Right lung (tissue), 5 donors: ENCODE measurements around the gene HNRNPK. TPM values are rescaled to one million over a fixed set of nuclear protein-coding genes. Genes with fewer than 3 reads are reported as not detected.
"Not testable (repeated sequence)": the region's sequence is repeated elsewhere in the genome, so short reads cannot be mapped to it uniquely, and the experiment has no call there.

Experiments used
- DNase-seq, 2 donors: peaks; one replicate each; pipeline ENCODE4 v3.0.0-alpha.2; 2013
- polyA plus RNA-seq, 5 donors: library from polyadenylated mRNA; unstranded; fragments of 120-200 nt; gene quantifications; one replicate each; pipeline versions ENCODE4 v1.2.1 to v1.2.3, GENCODE V29; 2013; ENCODE audit warnings: inconsistent platforms in 1 of 5, low replicate concordance in 1 of 5; ENCODE audit not compliant: insufficient read length in 5 of 5, insufficient read depth in 1 of 5

The HNRNPK gene
- polyA plus RNA-seq, 5 donors = 760 to 975 (median 894) TPM

DNA sequence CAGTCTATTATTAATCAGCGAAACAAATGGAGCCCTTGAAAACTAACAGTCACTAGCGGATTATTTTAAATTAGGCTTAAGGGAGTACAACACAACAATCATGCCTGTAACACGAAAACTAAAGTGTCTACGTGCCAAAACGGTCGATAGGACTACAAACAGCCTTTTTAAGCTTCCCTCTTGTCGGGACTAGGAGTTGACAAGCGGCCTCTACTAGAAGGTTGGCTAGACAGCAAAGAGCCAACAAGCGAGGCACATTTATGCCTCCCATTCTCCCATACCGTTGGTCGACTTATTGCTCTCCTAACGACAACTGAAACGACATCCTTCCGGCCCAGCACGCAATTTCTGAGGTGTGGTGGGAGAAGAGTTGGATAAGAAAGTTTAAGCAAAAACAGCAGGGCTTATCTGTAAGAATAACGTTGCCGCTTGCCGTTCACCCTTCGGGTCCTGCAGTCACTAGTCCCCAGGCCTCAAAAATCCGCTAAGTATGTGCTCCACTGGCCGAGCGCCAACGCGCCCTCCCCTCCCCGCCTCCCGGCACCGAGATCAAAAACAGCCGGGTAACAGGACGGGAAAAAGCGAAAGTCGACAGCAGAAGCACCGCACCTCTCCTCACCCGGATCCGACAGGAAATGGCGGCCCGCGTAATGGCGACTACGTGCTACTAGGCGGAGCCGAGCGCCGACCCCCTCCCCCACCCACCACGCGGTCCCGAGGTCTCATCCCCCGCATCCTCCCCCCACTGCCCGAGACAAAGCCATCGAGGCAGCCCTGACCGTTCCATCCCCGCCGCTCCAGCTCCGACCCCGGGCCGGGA is 813 bp downstream of the HNRNPK start:
- peak; percentile 82 for DNase-seq

GRCh38 chr9:83977196-83977595 is 2.8 kb downstream of the HNRNPK start:
- DNase-seq = no peak

GRCh38 chr9:83976372-83976771 is 3.6 kb downstream of the HNRNPK start:
- DNase-seq = no peak

- DNase-seq = no peak
These were observed 4.7 kb downstream of the HNRNPK start for GRCh38 chr9:83975300-83975699.

GRCh38 chr9:83972286-83972685 is 7.7 kb downstream of the HNRNPK start:
- no peak for DNase-seq

DNA sequence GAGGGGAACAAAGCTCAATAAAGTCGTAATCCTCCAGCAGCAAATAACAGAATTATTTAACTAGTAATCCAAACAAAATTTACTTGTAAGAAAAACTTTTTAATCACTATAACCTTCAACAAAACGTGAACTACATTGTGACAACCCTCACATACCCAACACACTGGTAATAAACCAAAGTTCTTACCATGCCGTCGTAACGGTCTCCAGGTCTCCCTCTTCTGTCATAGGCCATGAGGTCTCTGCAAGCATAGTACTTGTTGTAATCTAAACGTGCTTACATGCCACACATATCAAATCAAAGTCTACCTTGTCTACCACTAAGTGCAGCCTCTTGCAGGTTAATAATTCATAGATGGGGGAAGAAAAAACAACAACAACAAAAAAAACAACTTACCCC is 8.5 kb downstream of the HNRNPK start:
- DNase-seq = no peak

GRCh38 chr9:83969602-83970001 is 10.4 kb downstream of the HNRNPK start:
- DNase-seq = no peak

GRCh38 chr9:83967073-83967472 is 12.9 kb downstream of the HNRNPK start:
- no peak for DNase-seq

DNA sequence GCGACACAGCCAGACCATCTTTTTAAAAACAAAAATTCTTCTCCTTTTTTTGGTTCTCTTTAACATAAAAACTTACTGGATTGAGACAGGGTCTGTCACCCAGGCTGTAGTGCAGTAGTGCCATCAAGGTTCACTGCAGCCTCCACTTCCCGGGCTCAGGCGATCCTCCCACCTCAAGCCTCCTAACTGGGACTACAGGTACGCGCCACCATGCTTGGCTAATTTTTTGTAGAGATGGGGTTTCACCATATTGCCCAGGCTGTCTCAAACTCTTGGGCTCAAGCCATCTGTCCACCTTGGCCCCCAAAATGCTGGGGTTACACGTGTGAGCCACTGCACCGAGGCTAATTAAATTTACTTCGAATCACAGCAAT is 13.8 kb downstream of the HNRNPK start:
- no peak for DNase-seq

- no peak for DNase-seq
These were observed 14.4 kb downstream of the HNRNPK start for GRCh38 chr9:83965350-83966208.

DNA sequence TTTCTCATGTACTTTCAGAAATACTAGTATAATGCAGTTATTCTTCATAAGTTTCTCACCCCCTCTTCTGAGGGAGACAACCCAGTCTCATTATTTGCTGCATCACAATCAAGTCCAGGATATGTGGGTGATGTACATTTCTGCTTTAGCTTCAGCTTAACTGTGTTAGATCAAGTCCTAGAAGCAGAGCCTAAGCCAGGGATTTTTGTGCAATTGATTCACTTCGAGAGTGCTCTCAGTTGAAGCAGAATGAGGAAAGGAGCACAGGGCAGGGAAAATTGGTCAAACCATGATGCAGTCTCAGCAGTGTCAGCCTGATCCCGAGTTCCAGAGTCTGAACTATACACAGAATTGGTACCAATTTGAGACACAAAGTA is 15.1 kb downstream of the HNRNPK start:
- DNase-seq = no peak

DNA sequence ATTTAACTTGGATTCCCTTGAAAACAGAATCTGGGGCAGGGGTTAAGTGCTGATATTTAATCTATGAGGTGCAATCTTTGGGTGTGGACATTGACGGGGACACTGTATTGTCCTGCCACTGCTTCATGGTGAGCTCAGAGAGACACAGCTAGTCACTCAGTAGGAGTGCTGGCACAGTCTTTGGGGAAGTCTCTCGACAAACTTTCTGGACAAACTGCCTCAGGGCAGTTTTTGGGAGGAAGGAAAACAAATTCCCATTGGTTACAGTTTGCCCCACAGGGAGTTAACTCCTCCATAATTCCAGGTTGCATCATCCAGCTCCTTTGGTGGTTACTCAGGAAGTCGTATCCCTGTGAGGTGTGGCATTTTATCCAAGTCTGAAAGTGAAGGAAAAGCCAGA is 17.9 kb downstream of the HNRNPK start:
- DNase-seq = no peak

DNA sequence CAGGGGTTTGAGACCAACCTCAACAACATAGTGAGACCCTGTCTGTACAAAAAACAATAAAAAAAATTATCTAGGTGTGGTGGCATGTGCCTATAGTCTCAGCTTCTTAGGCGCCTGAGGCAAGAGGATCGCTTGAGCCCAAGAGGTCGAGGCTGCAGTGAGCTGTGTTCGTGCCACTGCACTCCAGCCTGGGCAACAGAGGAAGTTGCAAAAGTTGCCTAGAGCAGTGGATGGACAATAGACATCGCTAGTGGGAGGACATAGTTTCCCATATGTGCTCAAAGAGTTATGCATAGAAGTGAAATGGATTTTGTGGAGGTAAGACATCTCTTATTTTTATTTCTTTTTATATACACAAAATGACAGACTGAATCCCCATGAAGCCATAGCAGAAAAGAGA is 19.0 kb downstream of the HNRNPK start:
- DNase-seq = no peak

DNA sequence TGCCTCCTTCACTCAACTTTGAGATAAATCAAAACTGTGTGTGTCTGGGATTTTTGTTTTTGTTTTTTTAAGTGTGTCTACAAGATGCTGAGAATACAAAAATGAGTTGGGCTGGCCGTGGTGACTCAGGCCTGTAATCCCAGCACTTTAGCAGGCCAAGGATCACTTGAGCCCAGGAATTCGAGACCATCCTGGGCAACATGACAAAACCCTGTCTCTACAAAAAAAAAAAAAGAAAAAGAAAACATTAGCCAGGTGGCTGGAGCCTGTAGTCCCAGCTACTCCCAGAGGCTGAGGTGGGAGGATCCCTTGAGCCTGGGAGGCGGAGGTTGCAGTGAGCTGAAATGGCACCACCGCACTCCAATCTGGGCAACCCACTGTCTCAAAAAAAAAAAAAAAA is 21.0 kb downstream of the HNRNPK start:
- no peak for DNase-seq

DNA sequence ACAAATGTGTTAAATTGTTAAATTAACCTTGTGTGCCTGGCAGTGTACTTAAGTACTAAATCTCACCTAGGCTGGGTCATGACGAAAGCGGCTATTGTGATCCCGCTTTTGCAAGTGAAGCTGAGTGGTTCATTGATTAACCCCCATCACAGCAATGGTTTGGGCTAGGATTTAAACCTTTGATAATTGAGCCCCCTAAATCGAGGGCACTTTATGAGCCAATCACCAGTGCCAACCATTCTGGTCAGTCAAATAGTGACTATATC is 22.8 kb downstream of the HNRNPK start:
- DNase-seq = no peak

- peak; percentile 81 to 82 for DNase-seq
These were observed 23.4 kb downstream of the HNRNPK start for GRCh38 chr9:83956436-83957247.

- no peak for DNase-seq
These were observed 24.0 kb downstream of the HNRNPK start for GRCh38 chr9:83956086-83956435.

- DNase-seq = not testable (repeated sequence)
These were observed 31.9 kb downstream of the HNRNPK start for GRCh38 chr9:83948096-83948495.

- no peak for DNase-seq
These were observed 39.3 kb downstream of the HNRNPK start for GRCh38 chr9:83940590-83941303.

GRCh38 chr9:83937861-83938455 is 42.1 kb downstream of the HNRNPK start:
- DNase-seq = peak; percentile 33 to 49

GRCh38 chr9:83936523-83936922 is 43.5 kb downstream of the HNRNPK start:
- no peak for DNase-seq
